ENCODE results near the gene NPTXR. TPM values are rescaled to one million over a fixed set of nuclear protein-coding genes. Genes with fewer than 3 reads are reported as not detected.

NPTXR gene
- polyA plus RNA-seq, 3 donors, result 0.04 TPM; not detected in 2

DNA sequence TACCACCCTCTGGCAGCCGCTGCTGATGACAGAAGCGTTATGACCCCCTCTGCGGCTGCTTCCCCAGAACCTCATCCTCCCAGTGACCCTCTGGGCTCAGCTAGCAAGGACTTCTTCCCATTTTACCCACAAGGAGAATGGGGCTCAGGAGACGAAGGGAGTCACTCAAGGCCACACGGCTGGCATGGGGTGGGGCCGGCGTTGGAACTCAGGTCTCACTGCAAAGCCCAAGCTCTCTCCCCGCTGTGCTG, 71.3 kb downstream of the NPTXR start:
- intact Hi-C loops (cut with micrococcal nuclease), result no loop called here
- Histone ChIP-seq H3K27me3 (ENCODE audit: control insufficient read depth in 2 of 2, insufficient read depth in 2 of 2, low read length in 2 of 2) (no peaks in the 10 kb centered on the region), H3K4me2 (replicated peaks; ENCODE audit: extremely low read depth, low read length, poor library complexity, severe bottlenecking) (no peak overlapping the region), H3K79me2 (ENCODE audit: insufficient read depth, low read length) (no peaks in the 10 kb centered on the region), H4K20me1 (ENCODE audit: insufficient read depth, low read length) (no peaks in the 10 kb centered on the region), H3K36me3 (replicated peaks in 1 of 2; ENCODE audit: control insufficient read depth in 1 of 2, insufficient read depth in 2 of 2, low read length in 2 of 2) (no peaks in the 10 kb centered on the region), H3K4me3 (replicated peaks in 1 of 3; ENCODE audit: low read depth in 2 of 3, low read length in 3 of 3) (no peak overlapping the region), H3K27ac (ENCODE audit: low read depth in 1 of 2, low read length in 2 of 2) (no peak overlapping the region), H3K4me1 (ENCODE audit: control insufficient read depth in 1 of 2, insufficient read depth in 2 of 2, low read length in 2 of 2) (no peaks in the 10 kb centered on the region), H3K9me3 (replicated peaks in 1 of 2; ENCODE audit: control insufficient read depth in 1 of 2, insufficient read depth in 1 of 2, low read length in 2 of 2) (no peaks in the 10 kb centered on the region), H3K9ac (ENCODE audit: insufficient read depth, low read length, poor library complexity, severe bottlenecking) (no peak overlapping the region), H2AFZ (ENCODE audit: insufficient read depth, low read depth, low read length, poor library complexity, severe bottlenecking) (no peak overlapping the region)
- Mint-ChIP-seq H3K9me3 (peaks cover 0 to 3% (median 0%) of the 10 kb centered on the region in 7 donors), H3K27ac (peak overlapping the region in 1 of 7 donors; percentile 45), H3K27me3 (ENCODE audit: low read depth in 3 of 3) (peaks cover 0 to 2% (median 1%) of the 10 kb centered on the region in 3 donors), H3K4me1 (peaks cover 4% of the 10 kb centered on the region), H3K36me3 (no peaks in the 10 kb centered on the region), H3K4me3 (no peak overlapping the region)
- 95% methylated on average over 8 of the region's 8 CpGs for WGBS (ENCODE audit: insufficient coverage)
- TF ChIP-seq, protein P1, sequence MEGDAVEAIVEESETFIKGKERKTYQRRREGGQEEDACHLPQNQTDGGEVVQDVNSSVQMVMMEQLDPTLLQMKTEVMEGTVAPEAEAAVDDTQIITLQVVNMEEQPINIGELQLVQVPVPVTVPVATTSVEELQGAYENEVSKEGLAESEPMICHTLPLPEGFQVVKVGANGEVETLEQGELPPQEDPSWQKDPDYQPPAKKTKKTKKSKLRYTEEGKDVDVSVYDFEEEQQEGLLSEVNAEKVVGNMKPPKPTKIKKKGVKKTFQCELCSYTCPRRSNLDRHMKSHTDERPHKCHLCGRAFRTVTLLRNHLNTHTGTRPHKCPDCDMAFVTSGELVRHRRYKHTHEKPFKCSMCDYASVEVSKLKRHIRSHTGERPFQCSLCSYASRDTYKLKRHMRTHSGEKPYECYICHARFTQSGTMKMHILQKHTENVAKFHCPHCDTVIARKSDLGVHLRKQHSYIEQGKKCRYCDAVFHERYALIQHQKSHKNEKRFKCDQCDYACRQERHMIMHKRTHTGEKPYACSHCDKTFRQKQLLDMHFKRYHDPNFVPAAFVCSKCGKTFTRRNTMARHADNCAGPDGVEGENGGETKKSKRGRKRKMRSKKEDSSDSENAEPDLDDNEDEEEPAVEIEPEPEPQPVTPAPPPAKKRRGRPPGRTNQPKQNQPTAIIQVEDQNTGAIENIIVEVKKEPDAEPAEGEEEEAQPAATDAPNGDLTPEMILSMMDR (IDR thresholded peaks at IDR 0.05), result no peak
- no peak for DNase-seq

- Histone ChIP-seq H3K4me1 (ENCODE audit: control insufficient read depth in 1 of 2, insufficient read depth in 2 of 2, low read length in 2 of 2) (no peaks in the 10 kb centered on the region), H3K79me2 (ENCODE audit: insufficient read depth, low read length) (no peaks in the 10 kb centered on the region), H3K4me2 (replicated peaks; ENCODE audit: extremely low read depth, low read length, poor library complexity, severe bottlenecking) (no peak overlapping the region), H3K27me3 (ENCODE audit: control insufficient read depth in 2 of 2, insufficient read depth in 2 of 2, low read length in 2 of 2) (no peaks in the 10 kb centered on the region), H3K9me3 (replicated peaks in 1 of 2; ENCODE audit: control insufficient read depth in 1 of 2, insufficient read depth in 1 of 2, low read length in 2 of 2) (no peaks in the 10 kb centered on the region), H3K27ac (ENCODE audit: low read depth in 1 of 2, low read length in 2 of 2) (no peak overlapping the region), H3K9ac (ENCODE audit: insufficient read depth, low read length, poor library complexity, severe bottlenecking) (no peak overlapping the region), H2AFZ (ENCODE audit: insufficient read depth, low read depth, low read length, poor library complexity, severe bottlenecking) (no peak overlapping the region), H3K36me3 (replicated peaks in 1 of 2; ENCODE audit: control insufficient read depth in 1 of 2, insufficient read depth in 2 of 2, low read length in 2 of 2) (no peaks in the 10 kb centered on the region), H3K4me3 (replicated peaks in 1 of 3; ENCODE audit: low read depth in 2 of 3, low read length in 3 of 3) (no peak overlapping the region), H4K20me1 (ENCODE audit: insufficient read depth, low read length) (no peaks in the 10 kb centered on the region)
- Mint-ChIP-seq H3K4me1 (peaks cover 6% of the 10 kb centered on the region), H3K36me3 (no peaks in the 10 kb centered on the region), H3K4me3 (no peak overlapping the region), H3K9me3 (peaks cover 0 to 3% (median 0%) of the 10 kb centered on the region in 7 donors), H3K27me3 (ENCODE audit: low read depth in 3 of 3) (peaks cover 0 to 3% (median 1%) of the 10 kb centered on the region in 3 donors), H3K27ac (peak overlapping the region in 1 of 7 donors; percentile 31)
- no peak for DNase-seq
- intact Hi-C loops (cut with micrococcal nuclease), result no loop called here
- WGBS (ENCODE audit: insufficient coverage), result 94% methylated on average over 15 of the region's 16 CpGs
- TF ChIP-seq, protein P1 (IDR thresholded peaks at IDR 0.05), result no peak
Measured at GRCh38 chr22:38770257-38770949, 73.4 kb downstream of the NPTXR start.

Other genes with a start within 250 kb of the NPTXR start
- gene FAM227A, start 187.6 kb downstream of the NPTXR start, polyA plus RNA-seq, result not detected
- gene CBY1, start 187.4 kb downstream of the NPTXR start, polyA plus RNA-seq, result 1 to 10 TPM; 1.1 to 4.1 (median 1.7) TPM
- gene TOMM22, start 162.1 kb downstream of the NPTXR start, polyA plus RNA-seq, result 10 to 100 TPM; 31.9 to 71.4 (median 58.0) TPM
- 10 to 100 TPM in 1 of 3 donors, 1 to 10 TPM in 2; 7.1 to 83.5 (median 7.2) TPM for gene JOSD1, start 143.1 kb downstream of the NPTXR start, polyA plus RNA-seq
- 10 to 100 TPM in 2 of 3 donors, 1 to 10 TPM in 1; 6.7 to 41.4 (median 12.7) TPM for gene GTPBP1, start 138.1 kb downstream of the NPTXR start, polyA plus RNA-seq
- gene SUN2, start 88.0 kb downstream of the NPTXR start, polyA plus RNA-seq, result 100 to 1,000 TPM in 1 of 3 donors, 10 to 100 TPM in 2; 95.8 to 159 (median 97.8) TPM
- gene DNAL4, start 49.9 kb downstream of the NPTXR start, polyA plus RNA-seq, result 1 to 10 TPM; 8.9 to 9.3 (median 9.0) TPM
- gene CBX6, start 28.2 kb upstream of the NPTXR start, polyA plus RNA-seq, result 10 to 100 TPM in 1 of 3 donors, 1 to 10 TPM in 2; 2.1 to 26.7 (median 5.0) TPM
- gene APOBEC3A, start 113.6 kb upstream of the NPTXR start, polyA plus RNA-seq, result 100 to 1,000 TPM; 233 to 845 (median 247) TPM
- 10 to 100 TPM in 2 of 3 donors, under 1 TPM in 1; 0.40 to 48.2 (median 12.6) TPM for gene APOBEC3B, start 138.3 kb upstream of the NPTXR start, polyA plus RNA-seq
- gene APOBEC3C, start 170.2 kb upstream of the NPTXR start, polyA plus RNA-seq, result 10 to 100 TPM; 19.7 to 86.3 (median 69.4) TPM
- gene APOBEC3D, start 177.1 kb upstream of the NPTXR start, polyA plus RNA-seq, result 1 to 10 TPM; 1.7 to 4.3 (median 2.0) TPM
- gene APOBEC3F, start 196.8 kb upstream of the NPTXR start, polyA plus RNA-seq, result 1 to 10 TPM; 4.1 to 8.0 (median 4.4) TPM
- gene APOBEC3G, start 233.2 kb upstream of the NPTXR start, polyA plus RNA-seq, result 10 to 100 TPM; 33.3 to 73.6 (median 64.5) TPM